Activated B cell treated with CpG ODN at 0.5 μM for 24 hours (primary cell): ENCODE measurements around the gene ANKRD22. TPM values are rescaled to one million over a fixed set of nuclear protein-coding genes. Genes with fewer than 3 reads are reported as not detected.

ENCODE experiments used
- ATAC-seq: fragments of 200-7000 bp; cut with Tn5 transposase; one replicate; pipeline ENCODE4 v1.10.0; 2021; ENCODE audit warnings: low read depth, mild to moderate bottlenecking, moderate library complexity
- CTCF ChIA-PET: fragments of 350-600 bp; sonication (Branson Sonifier 250); formaldehyde crosslinking; loops from one replicate; lab custom pipeline; 2021; ENCODE audit warnings: antibody characterized with exemption; lab: Charles Lee
- POLR2A ChIA-PET: fragments of 350-600 bp; sonication (Branson Sonifier 250); formaldehyde crosslinking; loops from one replicate; lab custom pipeline; 2021; ENCODE audit warnings: antibody characterized with exemption; lab: Charles Lee
- DNase-seq: peaks from one replicate; pipeline ENCODE4 v3.0.0; 2022
- H3K27ac Mint-ChIP-seq: one replicate; pipeline ENCODE4 v1.8.0; 2020; ENCODE audit warnings: mixed read lengths
- H3K27me3 Mint-ChIP-seq: one replicate; pipeline ENCODE4 v1.8.0; 2021; ENCODE audit warnings: mixed read lengths
- H3K36me3 Mint-ChIP-seq: one replicate; pipeline ENCODE4 v1.8.0; 2021; ENCODE audit warnings: low read depth, mixed read lengths
- H3K4me1 Mint-ChIP-seq: one replicate; pipeline ENCODE4 v1.8.0; 2021; ENCODE audit warnings: mixed read lengths
- H3K4me3 Mint-ChIP-seq: one replicate; pipeline ENCODE4 v1.8.0; 2020; ENCODE audit warnings: mild to moderate bottlenecking, mixed read lengths
- H3K9me3 Mint-ChIP-seq: one replicate; pipeline ENCODE4 v1.8.0; 2020; ENCODE audit warnings: mixed read lengths
- intact Hi-C: fragments of 100-400 bp; cut with micrococcal nuclease; formaldehyde crosslinking; loops from one replicate; pipeline ENCODE4 v1.15.1; 2024
- total RNA-seq: library from RNA; stranded (reverse); gene quantifications from 2 replicates; pipeline ENCODE4 v1.2.3, GENCODE V29; 2022
- TF ChIP-seq, protein P1 (sequence below): fragments of 200-600 bp; IDR thresholded peaks from one replicate; pipeline ENCODE4 v1.8.0; 2022; ENCODE audit warnings: antibody characterized with exemption, mild to moderate bottlenecking

The ANKRD22 gene
- total RNA-seq, 1 donor from 2014 or later, result not detected

DNA sequence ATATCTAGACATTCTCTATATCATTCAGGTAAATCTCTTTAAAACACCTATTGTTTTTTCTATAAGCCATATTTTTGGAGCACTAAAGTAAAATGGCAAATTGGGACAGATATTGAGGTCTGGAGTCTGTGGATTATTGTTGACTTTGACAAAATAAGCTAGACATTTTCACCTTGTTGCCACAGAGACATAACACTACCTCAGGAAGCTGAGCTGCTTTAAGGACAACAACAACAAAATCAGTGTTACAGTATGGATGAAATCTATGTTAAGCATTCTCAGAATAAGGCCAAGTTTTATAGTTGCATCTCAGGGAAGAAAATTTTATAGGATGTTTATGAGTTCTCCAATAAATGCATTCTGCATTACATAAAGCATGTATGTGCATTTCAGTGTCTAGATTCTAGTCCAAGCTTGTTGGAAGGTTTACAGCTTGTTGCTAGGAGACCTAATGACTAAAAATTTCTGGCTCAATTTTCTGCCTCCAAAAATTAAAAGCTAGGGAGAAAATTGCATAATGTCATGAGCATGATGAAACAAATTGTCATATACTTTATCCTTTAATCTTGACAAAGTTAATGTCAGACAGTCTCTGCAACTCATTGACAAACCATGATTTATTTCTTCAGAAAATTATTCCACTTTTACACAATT lies 30.8 kb downstream of the ANKRD22 start:
- ChIA-PET POLR2A (no interaction called here), CTCF (interaction anchor here (1.6 kb wide), 1 partner anchor 10 kb away, joined by 3 read pairs; no protein-coding TSS in a partner anchor)
- Mint-ChIP-seq H3K27me3 (peaks cover 4% of the 10 kb centered on the region), H3K9me3 (no peaks in the 10 kb centered on the region), H3K4me1 (peaks cover 10% of the 10 kb centered on the region), H3K36me3 (no peaks in the 10 kb centered on the region), H3K27ac (no peak overlapping the region), H3K4me3 (no peak overlapping the region)
- DNase-seq, result no peak
- intact Hi-C loops, result no loop called here
- ATAC-seq, result no peak
- TF ChIP-seq, protein P1, sequence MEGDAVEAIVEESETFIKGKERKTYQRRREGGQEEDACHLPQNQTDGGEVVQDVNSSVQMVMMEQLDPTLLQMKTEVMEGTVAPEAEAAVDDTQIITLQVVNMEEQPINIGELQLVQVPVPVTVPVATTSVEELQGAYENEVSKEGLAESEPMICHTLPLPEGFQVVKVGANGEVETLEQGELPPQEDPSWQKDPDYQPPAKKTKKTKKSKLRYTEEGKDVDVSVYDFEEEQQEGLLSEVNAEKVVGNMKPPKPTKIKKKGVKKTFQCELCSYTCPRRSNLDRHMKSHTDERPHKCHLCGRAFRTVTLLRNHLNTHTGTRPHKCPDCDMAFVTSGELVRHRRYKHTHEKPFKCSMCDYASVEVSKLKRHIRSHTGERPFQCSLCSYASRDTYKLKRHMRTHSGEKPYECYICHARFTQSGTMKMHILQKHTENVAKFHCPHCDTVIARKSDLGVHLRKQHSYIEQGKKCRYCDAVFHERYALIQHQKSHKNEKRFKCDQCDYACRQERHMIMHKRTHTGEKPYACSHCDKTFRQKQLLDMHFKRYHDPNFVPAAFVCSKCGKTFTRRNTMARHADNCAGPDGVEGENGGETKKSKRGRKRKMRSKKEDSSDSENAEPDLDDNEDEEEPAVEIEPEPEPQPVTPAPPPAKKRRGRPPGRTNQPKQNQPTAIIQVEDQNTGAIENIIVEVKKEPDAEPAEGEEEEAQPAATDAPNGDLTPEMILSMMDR, result no peak

DNA sequence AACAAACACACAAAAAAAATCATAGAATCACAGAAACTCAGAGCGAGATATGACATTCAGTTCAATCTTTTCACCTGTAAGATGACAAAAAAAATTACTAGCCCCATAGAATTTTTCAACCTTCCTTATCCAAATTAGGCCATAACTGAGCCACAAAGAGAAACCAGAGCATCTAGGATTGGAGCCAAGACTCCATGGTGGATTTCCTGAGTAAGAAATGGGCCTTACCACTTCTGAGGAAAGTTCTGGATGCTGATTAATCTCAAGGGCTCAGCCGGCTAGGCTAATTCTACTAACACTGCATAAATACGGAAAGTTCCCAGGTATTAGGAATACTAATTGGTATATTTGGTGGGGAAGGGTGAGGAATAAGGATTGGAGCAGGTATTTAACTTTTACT lies 32.4 kb downstream of the ANKRD22 start:
- Mint-ChIP-seq H3K27ac (no peak overlapping the region), H3K4me1 (no peaks in the 10 kb centered on the region), H3K4me3 (no peak overlapping the region), H3K9me3 (no peaks in the 10 kb centered on the region), H3K27me3 (peaks cover 4% of the 10 kb centered on the region), H3K36me3 (no peaks in the 10 kb centered on the region)
- no peak for DNase-seq
- no peak for ATAC-seq
- ChIA-PET CTCF (no interaction called here), POLR2A (no interaction called here)
- TF ChIP-seq, protein P1, result no peak
- intact Hi-C loops, result no loop called here

DNA sequence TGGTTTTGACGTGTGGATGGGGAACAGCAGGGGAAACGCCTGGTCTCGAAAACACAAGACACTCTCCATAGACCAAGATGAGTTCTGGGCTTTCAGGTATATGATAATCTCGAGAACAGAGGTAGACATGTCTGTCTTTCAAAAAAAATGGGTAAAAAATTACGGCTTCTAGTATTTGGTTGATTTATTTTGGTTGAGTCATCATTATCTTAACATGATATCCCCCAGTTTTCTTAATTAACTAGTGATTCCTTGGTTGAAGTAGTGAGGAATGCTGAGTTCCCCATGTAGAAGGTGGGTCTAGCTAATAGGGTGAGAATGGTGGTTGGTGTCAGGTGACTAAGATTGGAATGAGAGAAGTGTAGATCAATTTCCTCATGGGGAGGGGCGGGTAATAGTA lies 38.4 kb downstream of the ANKRD22 start:
- ATAC-seq (no peak), DNase-seq (no peak)
- no peak overlapping the region for H3K27ac Mint-ChIP-seq
- intact Hi-C loops, result loop anchor here (5.0 kb wide), 2 partner anchors 231 to 951 kb away; partner anchors contain the start of genes KLLN, PTEN and RNLS
- TF ChIP-seq, protein P1, result no peak
- ChIA-PET POLR2A (no interaction called here), CTCF (no interaction called here)
- no peaks in the 10 kb centered on the region for H3K36me3 Mint-ChIP-seq
- H3K27me3 Mint-ChIP-seq, result no peaks in the 10 kb centered on the region
- H3K4me1 Mint-ChIP-seq, result peaks cover 5% of the 10 kb centered on the region
- no peaks in the 10 kb centered on the region for H3K9me3 Mint-ChIP-seq
- no peak overlapping the region for H3K4me3 Mint-ChIP-seq

DNA sequence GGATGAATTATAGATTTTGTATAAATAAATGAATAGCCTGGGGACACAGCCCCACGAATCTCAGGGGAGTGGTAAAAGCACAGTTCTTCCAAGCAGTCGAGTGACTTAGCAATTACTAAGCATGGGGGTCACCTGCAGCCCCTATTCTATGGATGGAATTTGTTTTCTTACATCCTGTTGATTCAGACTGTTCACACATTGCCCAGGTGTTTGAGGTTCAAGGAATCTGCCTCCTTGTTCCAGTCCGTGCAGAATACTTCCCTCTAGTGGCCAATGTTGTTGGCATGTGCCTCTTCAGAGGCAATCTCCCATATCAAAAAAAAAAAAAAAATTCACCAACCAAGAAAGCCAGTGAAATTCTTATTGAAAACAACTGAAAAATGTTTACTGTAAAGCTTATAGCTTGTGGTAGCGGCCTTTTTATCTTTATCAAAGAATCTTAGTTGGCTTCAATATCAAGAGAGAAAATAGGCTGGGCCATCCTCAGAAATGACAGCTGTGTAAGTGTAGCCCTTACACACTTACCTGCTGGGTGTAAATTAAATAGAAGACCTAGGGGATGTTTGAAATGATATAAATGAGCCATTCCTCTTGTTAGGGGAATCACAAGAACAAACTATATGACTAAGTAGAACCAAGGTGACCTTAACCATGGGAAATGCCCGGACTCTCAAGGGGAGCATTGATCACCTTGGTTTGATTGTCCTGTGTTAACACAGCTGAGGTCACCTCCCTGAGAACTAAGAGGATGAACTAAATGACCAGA lies 41.3 kb downstream of the ANKRD22 start:
- ATAC-seq, result peak; percentile 50
- ChIA-PET POLR2A (interaction anchor here (0.7 kb wide), 1 partner anchor 893 kb away, joined by 3 read pairs; no protein-coding TSS in a partner anchor), CTCF (interaction anchor here (0.6 to 2.3 kb wide), 15 partner anchors 8 to 1427 kb away, joined by 3 to 8 read pairs (median 3); partner anchors contain the start of gene RNLS)
- Mint-ChIP-seq H3K36me3 (no peaks in the 10 kb centered on the region), H3K4me1 (peaks cover 5% of the 10 kb centered on the region), H3K9me3 (no peaks in the 10 kb centered on the region), H3K4me3 (no peak overlapping the region), H3K27ac (no peak overlapping the region), H3K27me3 (no peaks in the 10 kb centered on the region)
- no peak for DNase-seq
- TF ChIP-seq, protein P1, result no peak
- intact Hi-C loops, result loop anchor here (1.0 to 5.0 kb wide), 5 partner anchors 122 to 1154 kb away; partner anchors contain the start of genes KLLN, PTEN and RNLS

DNA sequence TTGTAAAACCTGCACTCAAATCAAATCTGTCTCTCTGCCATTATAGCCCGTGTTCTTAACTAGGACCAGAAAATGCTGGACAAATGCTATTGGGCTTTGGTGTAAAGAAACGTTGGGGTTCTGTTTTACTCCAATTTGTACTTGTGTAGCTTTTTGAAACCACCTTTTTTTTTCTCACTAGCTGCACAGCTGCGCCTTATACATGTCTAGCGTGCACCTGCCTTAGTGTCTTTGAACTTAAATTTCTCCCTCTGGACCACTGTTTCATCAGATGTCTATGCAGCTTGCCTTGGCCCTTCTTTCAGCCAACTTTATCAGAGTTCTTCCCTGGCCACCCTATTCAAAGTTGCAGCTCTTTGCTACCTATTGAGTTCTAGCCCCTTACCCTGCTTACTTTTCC lies 42.0 kb downstream of the ANKRD22 start:
- intact Hi-C loops, result loop anchor here (1.0 to 5.0 kb wide), 5 partner anchors 121 to 1153 kb away; partner anchors contain the start of genes KLLN, PTEN and RNLS
- DNase-seq, result no peak
- no peak for ATAC-seq
- POLR2A ChIA-PET, result no interaction called here
- Mint-ChIP-seq H3K36me3 (no peaks in the 10 kb centered on the region), H3K9me3 (no peaks in the 10 kb centered on the region), H3K4me3 (no peak overlapping the region), H3K27me3 (no peaks in the 10 kb centered on the region), H3K4me1 (peaks cover 5% of the 10 kb centered on the region), H3K27ac (no peak overlapping the region)
- TF ChIP-seq, protein P1, result no peak
- CTCF ChIA-PET, result interaction anchor here (1.0 to 2.3 kb wide), 4 partner anchors 227 to 964 kb away, joined by 3 to 8 read pairs (median 4); partner anchors contain the start of gene RNLS
